H1 (cell line): ENCODE results near the gene PRR5. TPM values are rescaled to one million over a fixed set of nuclear protein-coding genes. Genes with fewer than 3 reads are reported as not detected.

Experiments used
- CTCF ChIA-PET: fragments of 300-600 bp; sonication (Branson Sonifier 250); formaldehyde crosslinking; loops from one replicate; lab custom pipeline; 2021; ENCODE audit not compliant: partially characterized antibody; lab: Charles Lee
- POLR2A ChIA-PET: fragments of 300-600 bp; sonication (Branson Sonifier 250); formaldehyde crosslinking; loops from one replicate; lab custom pipeline; 2021; ENCODE audit warnings: inconsistent platforms; ENCODE audit not compliant: partially characterized antibody; lab: Charles Lee
- DNase-seq, 2 experiments: peaks; one replicate each; pipeline versions ENCODE4 v3.0.0 to v3.0.0-alpha.2; 2010 to 2022; ENCODE audit warnings: low spot score in 2 of 2, low read depth in 1 of 2, mixed read lengths in 1 of 2
- FAIRE-seq: peaks from 2 replicates; lab custom pipeline; 2011; peaks lifted over from hg19 to GRCh38; lab: Jason Lieb, UNC
- H2AFZ ChIP-seq: 2 replicates; pipeline ENCODE4 v1.8.1; 2012; ENCODE audit warnings: low read length, inconsistent platforms
- H2AK5ac ChIP-seq: 2 replicates; pipeline ENCODE4 v1.6.1; 2013; ENCODE audit warnings: low read depth, low read length
- H2BK120ac ChIP-seq: replicated peaks from 2 replicates; pipeline ENCODE3; 2013; ENCODE audit warnings: low read depth, low read length, inconsistent platforms
- H2BK12ac ChIP-seq: 2 replicates; pipeline ENCODE4 v1.6.1; 2013; ENCODE audit warnings: low read depth, low read length
- H2BK15ac ChIP-seq: 2 replicates; pipeline ENCODE4 v1.6.1; 2013; ENCODE audit warnings: low read length
- H2BK20ac ChIP-seq: 2 replicates; pipeline ENCODE4 v1.6.1; 2013; ENCODE audit warnings: low read length
- H2BK5ac ChIP-seq: 2 replicates; pipeline ENCODE4 v1.6.1; 2013; ENCODE audit warnings: low read depth, low read length
- H3K14ac ChIP-seq: 2 replicates; pipeline ENCODE4 v1.6.1; 2013; ENCODE audit warnings: inconsistent platforms; ENCODE audit not compliant: insufficient read length
- H3K18ac ChIP-seq: 2 replicates; pipeline ENCODE4 v1.6.1; 2013; ENCODE audit warnings: low read length; ENCODE audit errors: extremely low read depth
- H3K23ac ChIP-seq: 2 replicates; pipeline ENCODE4 v1.6.1; 2013; ENCODE audit warnings: inconsistent platforms; ENCODE audit not compliant: insufficient read length
- H3K23me2 ChIP-seq: 2 replicates; pipeline ENCODE4 v1.6.1; 2013; ENCODE audit warnings: low read depth, low read length
- H3K27ac ChIP-seq: 2 replicates; pipeline ENCODE4 v1.6.1; 2011; ENCODE audit warnings: low read depth, low read length, inconsistent platforms
- H3K27me3 ChIP-seq, 4 experiments: replicated peaks in 1 of 4; 1 replicate in 1 of 4; 2 replicates in 3 of 4; pipeline versions ENCODE4 v1.6.1 to v1.8.1; 2011 to 2013; ENCODE audit warnings: low read length in 3 of 4, mild to moderate bottlenecking in 3 of 4, inconsistent platforms in 2 of 4, mixed read lengths in 2 of 4, moderate library complexity in 1 of 4; ENCODE audit not compliant: control insufficient read depth in 3 of 4, insufficient read depth in 3 of 4; ENCODE audit errors: extremely low read depth in 1 of 4
- H3K36me3 ChIP-seq, 4 experiments: 2 replicates each; pipeline versions ENCODE4 v1.6.1 to v1.8.1; 2011 to 2013; ENCODE audit warnings: mild to moderate bottlenecking in 4 of 4, low read length in 3 of 4, moderate library complexity in 2 of 4, control low read depth in 1 of 4, inconsistent platforms in 1 of 4; ENCODE audit not compliant: insufficient read depth in 4 of 4, control insufficient read depth in 2 of 4
- H3K4ac ChIP-seq: replicated peaks from 2 replicates; pipeline ENCODE3; 2013; ENCODE audit warnings: low read length, low read depth, mixed read lengths, inconsistent platforms; ENCODE audit not compliant: insufficient read length
- H3K4me1 ChIP-seq, 4 experiments: replicated peaks in 1 of 4; 1 replicate in 1 of 4; 2 replicates in 3 of 4; pipeline versions ENCODE4 v1.6.1 to v1.8.1; 2011 to 2013; ENCODE audit warnings: low read length in 3 of 4, inconsistent platforms in 2 of 4, mixed read lengths in 1 of 4; ENCODE audit not compliant: insufficient read depth in 4 of 4, control insufficient read depth in 3 of 4
- H3K4me2 ChIP-seq, 2 experiments: 2 replicates each; pipeline versions ENCODE4 v1.6.1 to v1.8.1; 2011 to 2013; ENCODE audit warnings: low read depth in 2 of 2, low read length in 2 of 2, control low read depth in 1 of 2, inconsistent platforms in 1 of 2, mild to moderate bottlenecking in 1 of 2; ENCODE audit not compliant: insufficient read depth in 1 of 2
- H3K4me3 ChIP-seq, 4 experiments: fragments of 200-600, 300-600 bp in 1 of 4; sonication (generic), shearing (Covaris generic), sonication (Bioruptor Twin) in 1 of 4; 2 replicates each; pipeline versions ENCODE4 v1.5.1 to v1.8.1; 2011 to 2016; ENCODE audit warnings: low read length in 4 of 4, low read depth in 3 of 4, control low read depth in 2 of 4, inconsistent platforms in 2 of 4, mild to moderate bottlenecking in 2 of 4, mixed read lengths in 1 of 4, moderate library complexity in 1 of 4; ENCODE audit not compliant: insufficient read depth in 2 of 4; ENCODE audit errors: extremely low read depth in 1 of 4
- H3K56ac ChIP-seq: replicated peaks from 2 replicates; pipeline ENCODE3; 2013; ENCODE audit warnings: low read depth, mild to moderate bottlenecking, mixed read lengths, low read length, inconsistent platforms; ENCODE audit not compliant: insufficient read length
- H3K79me1 ChIP-seq: 2 replicates; pipeline ENCODE4 v1.6.1; 2013; ENCODE audit warnings: low read depth, low read length, control low read depth
- H3K79me2 ChIP-seq, 2 experiments: 2 replicates each; pipeline versions ENCODE4 v1.6.1 to v1.8.1; 2012 to 2013; ENCODE audit warnings: low read length in 2 of 2, mild to moderate bottlenecking in 2 of 2, inconsistent platforms in 1 of 2; ENCODE audit not compliant: insufficient read depth in 2 of 2, control insufficient read depth in 1 of 2
- H3K9ac ChIP-seq, 4 experiments: replicated peaks in 1 of 4; 1 replicate in 1 of 4; 2 replicates in 3 of 4; pipeline versions ENCODE4 v1.6.1 to v1.8.1; 2011 to 2013; ENCODE audit warnings: low read depth in 3 of 4, low read length in 3 of 4, control low read depth in 2 of 4, mild to moderate bottlenecking in 2 of 4, moderate library complexity in 2 of 4, inconsistent platforms in 1 of 4; ENCODE audit errors: extremely low read depth in 1 of 4
- H3K9me3 ChIP-seq, 2 experiments: 2 replicates each; pipeline versions ENCODE4 v1.6.1 to v1.8.1; 2012 to 2013; ENCODE audit warnings: mild to moderate bottlenecking in 2 of 2, moderate library complexity in 2 of 2, control low read depth in 1 of 2, inconsistent platforms in 1 of 2, low read depth in 1 of 2, low read length in 1 of 2, mixed read lengths in 1 of 2; ENCODE audit not compliant: insufficient read depth in 2 of 2
- H4K20me1 ChIP-seq, 2 experiments: replicated peaks in 1 of 2; 2 replicates each; pipeline versions ENCODE3 to v1.8.1; 2011 to 2013; ENCODE audit warnings: inconsistent platforms in 2 of 2, low read length in 2 of 2, mild to moderate bottlenecking in 1 of 2; ENCODE audit not compliant: insufficient read depth in 2 of 2, control insufficient read depth in 1 of 2
- H4K5ac ChIP-seq: 2 replicates; pipeline ENCODE4 v1.6.1; 2013; ENCODE audit warnings: low read length, low read depth, mixed read lengths, inconsistent platforms; ENCODE audit not compliant: insufficient read length
- H4K8ac ChIP-seq: 2 replicates; pipeline ENCODE4 v1.8.0; 2013; ENCODE audit warnings: mild to moderate bottlenecking, moderate library complexity, low read length, inconsistent platforms; ENCODE audit not compliant: insufficient read depth; ENCODE audit errors: extremely low read depth
- H4K91ac ChIP-seq: replicated peaks from 2 replicates; pipeline ENCODE3; 2013; ENCODE audit warnings: low read length, mixed read lengths, inconsistent platforms; ENCODE audit not compliant: insufficient read length
- ATF2 ChIP-seq: IDR thresholded peaks from 2 replicates; pipeline ENCODE4 v1.6.1; 2012; ENCODE audit warnings: low read length, inconsistent platforms
- ATF3 ChIP-seq: IDR thresholded peaks from 2 replicates; pipeline ENCODE4 v1.6.1; 2011; ENCODE audit warnings: low read depth, mild to moderate bottlenecking, low read length; ENCODE audit not compliant: insufficient read depth
- CHD1 ChIP-seq: IDR thresholded peaks from 2 replicates; pipeline ENCODE4 v1.6.1; 2012; ENCODE audit warnings: low read depth, low read length, improper control_type of control experiment
- CREB1 ChIP-seq: IDR thresholded peaks from 2 replicates; pipeline ENCODE4 v1.6.1; 2012; ENCODE audit warnings: inconsistent platforms
- MAFK ChIP-seq: IDR thresholded peaks from 2 replicates; pipeline ENCODE4 v1.6.1; 2012; ENCODE audit warnings: low read depth, mild to moderate bottlenecking, improper control_type of control experiment, low read length
- SIN3A ChIP-seq, 2 experiments: IDR thresholded peaks in 1 of 2; conservative IDR thresholded peaks in 1 of 2; 2 replicates each; pipeline ENCODE4 v1.6.1; 2011 to 2012; ENCODE audit warnings: low read length in 2 of 2, improper control_type of control experiment in 1 of 2, low read depth in 1 of 2, mild to moderate bottlenecking in 1 of 2
- SUZ12 ChIP-seq: fragments of 200-600 bp; sonication (generic); IDR thresholded peaks from 2 replicates; pipeline ENCODE4 v1.6.1; 2012; ENCODE audit warnings: mild to moderate bottlenecking, inconsistent platforms, low read length, moderate library complexity, mixed read lengths
- TEAD4 ChIP-seq: IDR thresholded peaks from 2 replicates; pipeline ENCODE4 v1.6.1; 2012; ENCODE audit warnings: low read depth, low read length, inconsistent platforms, mixed read lengths
- USF2 ChIP-seq: IDR thresholded peaks from 2 replicates; pipeline ENCODE4 v1.6.1; 2011; ENCODE audit warnings: low read length, improper control_type of control experiment
- YY1 ChIP-seq: IDR thresholded peaks from 2 replicates; pipeline ENCODE4 v1.6.1; 2011; ENCODE audit warnings: low read depth, mild to moderate bottlenecking, low read length
- WGBS, 2 experiments: shearing (Covaris generic) in 1 of 2; methylation state at CpG; one replicate each; pipeline versions ENCODE4 v1.1.6 to v1.1.7; 2013 to 2015; ENCODE audit warnings: low lambda C conversion rate in 2 of 2, mixed read lengths in 2 of 2, inconsistent platforms in 1 of 2, low coverage in 1 of 2, missing lambda C conversion rate in 1 of 2; ENCODE audit not compliant: insufficient replicate concordance in 2 of 2, insufficient coverage in 1 of 2, insufficient read length in 1 of 2; ENCODE audit errors: extremely low coverage in 1 of 2, missing lambda C conversion rate in 1 of 2; 5-methylcytosine and 5-hydroxymethylcytosine counted together
- polyA plus RNA-seq, 7 experiments: library from polyadenylated mRNA; depleted of rRNA in 3 of 7; stranded (reverse) in 5 of 7; unstranded in 2 of 7; fragments of >200 nt in 5 of 7; fragments of 200-250 nt in 2 of 7; gene quantifications; 1 replicate in 5 of 7; 2 replicates in 1 of 7; 4 replicates in 1 of 7; pipeline versions ENCODE4 v1.2.1 to v1.2.3, GENCODE V29; 2011 to 2013; ENCODE audit warnings: missing spikeins in 2 of 7, mixed read lengths in 2 of 7
- total RNA-seq: library from RNA; stranded (reverse); fragmentation: NEBNext Ultra II Directional; extraction: Animal tissue kit (Norgen Biotek cat#: 25700); gene quantifications from 2 replicates; pipeline ENCODE4 v1.2.1, GENCODE V29; 2021

PRR5 gene
- total and polyA plus RNA-seq, 2 of the 8 experiments (the other 6 are each of a cell fraction or from before 2014, with no cell fraction given) = 16.5 to 25.7 TPM

- H3K18ac ChIP-seq = no peak overlapping the region
- no peak overlapping the region for H4K91ac ChIP-seq
- no peak overlapping the region for H2BK20ac ChIP-seq
- H2AK5ac ChIP-seq = no peak overlapping the region
- H4K5ac ChIP-seq = no peak overlapping the region
- no peaks in the 10 kb centered on the region for H3K23me2 ChIP-seq
- H2AFZ ChIP-seq = no peak overlapping the region
- no peak overlapping the region for H3K9ac ChIP-seq
- no peak overlapping the region for H3K23ac ChIP-seq
- no peaks in the 10 kb centered on the region for H3K27me3 ChIP-seq
- POLR2A ChIA-PET = no interaction called here
- no peak for FAIRE-seq
- H4K20me1 ChIP-seq = peaks cover 0 to 14% of the 10 kb centered on the region in 2 experiments
- CTCF ChIA-PET = interaction anchor here (1.0 to 1.7 kb wide), 2 partner anchors 15 to 32 kb away, joined by 3 read pairs; no protein-coding TSS in a partner anchor
- H2BK120ac ChIP-seq = no peak overlapping the region
- H3K9me3 ChIP-seq = no peaks in the 10 kb centered on the region
- H4K8ac ChIP-seq = peak overlapping the region; percentile 28
- H3K4me3 ChIP-seq = no peak overlapping the region
- no peak overlapping the region for H3K4ac ChIP-seq
- H2BK12ac ChIP-seq = no peak overlapping the region
- no peaks in the 10 kb centered on the region; a peak in 1 of 8 replicates for H3K36me3 ChIP-seq
- no peak for DNase-seq
- 93% methylated on average over 21 of the region's 21 CpGs; no CpG with 5 or more reads in 1 of the 2 experiments for WGBS, 2 experiments
- no peak overlapping the region for H2BK15ac ChIP-seq
- H3K56ac ChIP-seq = no peak overlapping the region
- no peak overlapping the region for H3K14ac ChIP-seq
- no peak overlapping the region for H3K4me2 ChIP-seq
- no peak overlapping the region for H2BK5ac ChIP-seq
- no peak overlapping the region for H3K27ac ChIP-seq
- no peaks in the 10 kb centered on the region for H3K79me1 ChIP-seq
- H3K79me2 ChIP-seq = no peaks in the 10 kb centered on the region
- H3K4me1 ChIP-seq = peaks cover 0 to 2% (median 0%) of the 10 kb centered on the region in 4 experiments; a peak in 1 of 7 replicates
- TF ChIP-seq SUZ12 (no peak), USF2 (no peak), MAFK (no peak), ATF3 (no peak), CREB1 (no peak), SIN3A (conservative IDR thresholded peaks at IDR 0.05 in 1 of 2, IDR thresholded peaks at IDR 0.05 in 1 of 2; ENCODE audit: low read depth in 1 of 2, low read length in 2 of 2) (no peak), TEAD4 (no peak), ATF2 (no peak), CHD1 (no peak), YY1 (no peak)
These were observed 26.8 kb downstream of the PRR5 start for GRCh38 chr22:44728761-44729324.
